Mesenchymal stem cell (in vitro differentiated cells and primary cell): ENCODE results near the gene UEVLD.

ENCODE experiments used
- DNase-seq: peaks from one replicate; pipeline ENCODE4 v3.0.0-alpha.2; 2013
- H2AFZ ChIP-seq: one replicate; pipeline ENCODE4 v1.6.1; 2013; ENCODE audit warnings: low read depth, mild to moderate bottlenecking, control low read depth, inconsistent platforms, low read length, moderate library complexity
- H2AK5ac ChIP-seq: 2 replicates; pipeline ENCODE4 v1.6.1; 2013; ENCODE audit warnings: low read length, moderate library complexity, mild to moderate bottlenecking, inconsistent platforms; ENCODE audit not compliant: severe bottlenecking
- H2BK120ac ChIP-seq: one replicate; pipeline ENCODE4 v1.6.1; 2013; ENCODE audit warnings: low read depth, mild to moderate bottlenecking, inconsistent platforms, low read length, moderate library complexity
- H2BK12ac ChIP-seq, 2 experiments: one replicate each; pipeline ENCODE4 v1.6.1; 2013; ENCODE audit warnings: inconsistent platforms in 2 of 2, low read length in 2 of 2, mild to moderate bottlenecking in 2 of 2, moderate library complexity in 2 of 2, control low read depth in 1 of 2
- H2BK15ac ChIP-seq: one replicate; pipeline ENCODE4 v1.6.1; 2013; ENCODE audit warnings: mild to moderate bottlenecking, low read depth, inconsistent platforms; ENCODE audit not compliant: poor library complexity, severe bottlenecking
- H2BK5ac ChIP-seq: 2 replicates; pipeline ENCODE4 v1.6.1; 2013; ENCODE audit warnings: low read depth, mild to moderate bottlenecking, low read length, control low read depth, inconsistent platforms; ENCODE audit not compliant: poor library complexity, severe bottlenecking
- H3K14ac ChIP-seq, 2 experiments: one replicate each; pipeline ENCODE4 v1.6.1; 2013; ENCODE audit warnings: inconsistent platforms in 2 of 2, low read length in 2 of 2, control low read depth in 1 of 2, mild to moderate bottlenecking in 1 of 2, moderate library complexity in 1 of 2
- H3K18ac ChIP-seq, 2 experiments: one replicate each; pipeline ENCODE4 v1.6.1; 2013; ENCODE audit warnings: inconsistent platforms in 2 of 2, low read length in 2 of 2, control low read depth in 1 of 2, low read depth in 1 of 2, mild to moderate bottlenecking in 1 of 2
- H3K23ac ChIP-seq, 2 experiments: one replicate each; pipeline ENCODE4 v1.6.1; 2013; ENCODE audit warnings: inconsistent platforms in 2 of 2, low read length in 2 of 2, mild to moderate bottlenecking in 2 of 2, moderate library complexity in 2 of 2, control low read depth in 1 of 2
- H3K27ac ChIP-seq: 2 replicates; pipeline ENCODE4 v1.5.1; 2013; ENCODE audit warnings: mild to moderate bottlenecking, moderate library complexity, low read length, control low read depth, inconsistent platforms; ENCODE audit not compliant: poor library complexity, severe bottlenecking
- H3K27me3 ChIP-seq, 2 experiments: 2 replicates each; pipeline versions ENCODE4 v1.6.1 to v1.7.0; 2013; ENCODE audit warnings: low read length in 2 of 2, mild to moderate bottlenecking in 2 of 2, moderate library complexity in 2 of 2, control low read depth in 1 of 2, inconsistent platforms in 1 of 2; ENCODE audit not compliant: control insufficient read depth in 1 of 2, insufficient read depth in 1 of 2
- H3K36me3 ChIP-seq, 2 experiments: 2 replicates each; pipeline versions ENCODE4 v1.6.1 to v1.7.0; 2013; ENCODE audit warnings: low read length in 2 of 2, control low read depth in 1 of 2, inconsistent platforms in 1 of 2, low read depth in 1 of 2, mild to moderate bottlenecking in 1 of 2; ENCODE audit not compliant: insufficient read depth in 2 of 2, control insufficient read depth in 1 of 2
- H3K4ac ChIP-seq, 2 experiments: one replicate each; pipeline ENCODE4 v1.6.1; 2013; ENCODE audit warnings: inconsistent platforms in 2 of 2, low read length in 2 of 2, mild to moderate bottlenecking in 2 of 2, moderate library complexity in 2 of 2, control low read depth in 1 of 2, low read depth in 1 of 2
- H3K4me1 ChIP-seq: 2 replicates; pipeline ENCODE4 v1.6.1; 2013; ENCODE audit warnings: low read depth, low read length, control low read depth; ENCODE audit not compliant: control insufficient read depth, insufficient read depth
- H3K4me2 ChIP-seq: 2 replicates; pipeline ENCODE4 v1.6.1; 2013; ENCODE audit warnings: low read length, mild to moderate bottlenecking, inconsistent platforms; ENCODE audit not compliant: poor library complexity, severe bottlenecking
- H3K4me3 ChIP-seq, 2 experiments: 2 replicates each; pipeline versions ENCODE4 v1.5.1 to v1.7.0; 2013; ENCODE audit warnings: low read length in 2 of 2, mild to moderate bottlenecking in 2 of 2, control low read depth in 1 of 2, low read depth in 1 of 2; ENCODE audit not compliant: insufficient read depth in 1 of 2
- H3K79me1 ChIP-seq: replicated peaks from 2 replicates; pipeline ENCODE4 v1.6.1; 2013; ENCODE audit warnings: mild to moderate bottlenecking, control low read depth, low read length, inconsistent platforms; ENCODE audit not compliant: poor library complexity, severe bottlenecking
- H3K9ac ChIP-seq: 2 replicates; pipeline ENCODE4 v1.7.0; 2013; ENCODE audit warnings: mild to moderate bottlenecking, low read length, moderate library complexity
- H3K9me3 ChIP-seq: 2 replicates; pipeline ENCODE4 v1.7.0; 2013; ENCODE audit warnings: mild to moderate bottlenecking, low read length; ENCODE audit not compliant: control insufficient read depth
- H4K8ac ChIP-seq: one replicate; pipeline ENCODE4 v1.6.1; 2013; ENCODE audit warnings: inconsistent platforms, mild to moderate bottlenecking, low read length, moderate library complexity
- H4K91ac ChIP-seq: one replicate; pipeline ENCODE4 v1.6.1; 2013; ENCODE audit warnings: mild to moderate bottlenecking, low read length, inconsistent platforms
- WGBS: methylation state at CpG from one replicate; pipeline ENCODE4 v1.1.7; 2013; ENCODE audit warnings: mixed read lengths; 5-methylcytosine and 5-hydroxymethylcytosine counted together

Gene UEVLD

GRCh38 chr11:18527512-18527911 lies 61.0 kb downstream of the UEVLD start:
- Histone ChIP-seq H3K79me1 (peaks cover 12% of the 10 kb centered on the region), H3K18ac (no peak overlapping the region), H3K4me2 (peak overlapping the region; percentile 71), H3K27me3 (no peaks in the 10 kb centered on the region), H3K4me1 (peaks cover 9% of the 10 kb centered on the region), H2AK5ac (no peak overlapping the region), H3K14ac (no peak overlapping the region), H3K9me3 (no peaks in the 10 kb centered on the region), H2BK5ac (no peak overlapping the region), H3K9ac (peak overlapping the region; percentile 92), H3K23ac (no peak overlapping the region), H2AFZ (no peak overlapping the region), H4K91ac (no peak overlapping the region), H3K27ac (peak overlapping the region; percentile 82), H2BK12ac (no peak overlapping the region), H3K4me3 (peak overlapping the region in 1 of 2 experiments; percentile 94), H3K36me3 (peaks cover 5 to 27% of the 10 kb centered on the region in 2 experiments), H3K4ac (no peak overlapping the region), H2BK15ac (no peak overlapping the region), H2BK120ac (no peak overlapping the region), H4K8ac (peak overlapping the region; percentile 4)
- WGBS: 60% methylated on average over 5 of the region's 5 CpGs
- DNase-seq: peak; percentile 59

GRCh38 chr11:18526521-18527296 lies 61.8 kb downstream of the UEVLD start, which contains the start of gene TSG101:
Gene TSG101, minus strand, starts transcription at chr11:18526942. Its CDS starts 126 bp downstream, at chr11:18526816.
- Histone ChIP-seq H3K4me1 (peaks cover 9% of the 10 kb centered on the region), H3K9me3 (no peaks in the 10 kb centered on the region), H3K4me2 (peak within 1 kb of the TSS; percentile 77), H2BK12ac (no peak within 1 kb of the TSS), H2BK15ac (peak within 1 kb of the TSS; percentile 97), H2AFZ (peak within 1 kb of the TSS; percentile 98), H3K27ac (peak within 1 kb of the TSS; percentile 82), H3K18ac (peak within 1 kb of the TSS; percentile 94 to 97), H4K8ac (peak within 1 kb of the TSS; percentile 94), H3K36me3 (peaks cover 5 to 26% of the 10 kb centered on the region in 2 experiments), H2AK5ac (peak within 1 kb of the TSS; percentile 56), H2BK120ac (peak within 1 kb of the TSS; percentile 77), H3K79me1 (peaks cover 15% of the 10 kb centered on the region), H3K27me3 (no peaks in the 10 kb centered on the region), H3K4ac (peak within 1 kb of the TSS; percentile 47 to 92), H3K4me3 (peak within 1 kb of the TSS; percentile 94 to 95), H3K14ac (no peak within 1 kb of the TSS), H3K9ac (peak within 1 kb of the TSS; percentile 92), H2BK5ac (peak within 1 kb of the TSS; percentile 59), H3K23ac (no peak within 1 kb of the TSS), H4K91ac (peak within 1 kb of the TSS; percentile 98)
- DNase-seq: peak; percentile 98
- WGBS: 0% methylated on average over 26 of the region's 57 CpGs

- no peaks in the 10 kb centered on the region for H3K9me3 ChIP-seq
- no peak overlapping the region for H3K14ac ChIP-seq
- peak overlapping the region; percentile 94 for H4K8ac ChIP-seq
- H3K4ac ChIP-seq: peak overlapping the region in 1 of 2 experiments; percentile 92
- peaks cover 9% of the 10 kb centered on the region for H3K4me1 ChIP-seq
- peak overlapping the region; percentile 77 for H3K4me2 ChIP-seq
- peak overlapping the region; percentile 94 to 95 for H3K4me3 ChIP-seq
- peak overlapping the region; percentile 98 for H4K91ac ChIP-seq
- H2AK5ac ChIP-seq: peak overlapping the region; percentile 56
- H3K36me3 ChIP-seq: peaks cover 5 to 21% of the 10 kb centered on the region in 2 experiments
- peak overlapping the region; percentile 92 for H3K9ac ChIP-seq
- WGBS: 0% methylated on average over 3 of the region's 8 CpGs
- no peak overlapping the region for H3K23ac ChIP-seq
- peak overlapping the region; percentile 59 for H2BK5ac ChIP-seq
- H2BK120ac ChIP-seq: peak overlapping the region; percentile 77
- peaks cover 16% of the 10 kb centered on the region for H3K79me1 ChIP-seq
- H3K27ac ChIP-seq: peak overlapping the region; percentile 82
- no peaks in the 10 kb centered on the region for H3K27me3 ChIP-seq
- no peak overlapping the region for H2BK12ac ChIP-seq
- no peak for DNase-seq
- H2BK15ac ChIP-seq: no peak overlapping the region
- H2AFZ ChIP-seq: peak overlapping the region; percentile 98
- H3K18ac ChIP-seq: peak overlapping the region; percentile 94 to 97
Observed at GRCh38 chr11:18526130-18526520, 62.4 kb downstream of the UEVLD start.

- no peak overlapping the region for H2BK12ac ChIP-seq
- H3K27me3 ChIP-seq: no peaks in the 10 kb centered on the region
- peaks cover 16% of the 10 kb centered on the region for H3K79me1 ChIP-seq
- H3K4ac ChIP-seq: no peak overlapping the region
- H3K4me1 ChIP-seq: peaks cover 9% of the 10 kb centered on the region
- no peak for DNase-seq
- H4K8ac ChIP-seq: no peak overlapping the region
- H2AK5ac ChIP-seq: no peak overlapping the region
- no peak overlapping the region for H2AFZ ChIP-seq
- no peak overlapping the region for H4K91ac ChIP-seq
- H2BK5ac ChIP-seq: no peak overlapping the region
- H2BK120ac ChIP-seq: no peak overlapping the region
- H3K4me2 ChIP-seq: no peak overlapping the region
- H3K9me3 ChIP-seq: no peaks in the 10 kb centered on the region
- no peak overlapping the region for H3K14ac ChIP-seq
- H3K36me3 ChIP-seq: peaks cover 5 to 22% of the 10 kb centered on the region in 2 experiments
- H3K9ac ChIP-seq: no peak overlapping the region
- no peak overlapping the region for H3K23ac ChIP-seq
- no peak overlapping the region for H3K27ac ChIP-seq
- 100% methylated on average over 1 of the region's 1 CpG for WGBS
- no peak overlapping the region for H2BK15ac ChIP-seq
- H3K18ac ChIP-seq: no peak overlapping the region
- no peak overlapping the region for H3K4me3 ChIP-seq
Observed at GRCh38 chr11:18524248-18524647, 64.3 kb downstream of the UEVLD start.
